Epithelial cell of esophagus (primary cell): ENCODE results near the gene ALG9.

Experiments
- DNase-seq: peaks from one replicate; pipeline ENCODE4 v3.0.0; 2010; ENCODE audit warnings: low read depth
- H3K4me3 ChIP-seq: 2 replicates; pipeline ENCODE4 v1.5.1; 2011; ENCODE audit warnings: mild to moderate bottlenecking, low read length, control low read depth
- CTCF ChIP-seq: IDR thresholded peaks from 2 replicates; pipeline ENCODE4 v1.5.1; 2011; ENCODE audit warnings: low read depth, mild to moderate bottlenecking, low read length, control low read depth, inconsistent platforms; ENCODE audit not compliant: insufficient read depth; ENCODE audit errors: missing control alignments

ALG9 gene

GRCh38 chr11:111878849-111879636 lies 7.7 kb upstream of the ALG9 start, which contains the start of the genes CFAP68 and FDXACB1:
TSS of gene CFAP68 (plus strand) at chr11:111879541. CDS start at chr11:111879561, 20 bp downstream.
TSS of gene FDXACB1 (minus strand) at chr11:111879165. CDS start at chr11:111879132, 33 bp downstream.
- DNase-seq = peak; percentile 98
- peak within 1 kb of the TSS; percentile 75 for H3K4me3 ChIP-seq
- TF ChIP-seq CTCF = peak; percentile 92

- peak overlapping the region; percentile 75 for H3K4me3 ChIP-seq
- peak; percentile 9 for TF ChIP-seq CTCF
Measured at GRCh38 chr11:111878385-111878848, 7.0 kb upstream of the ALG9 start.

GRCh38 chr11:111871693-111872161 lies 346 bp upstream of the ALG9 start:
- H3K4me3 ChIP-seq = peak overlapping the region; percentile 84
- no peak for TF ChIP-seq CTCF
- no peak for DNase-seq

More at GRCh38 chr11:111878385-111878848, 7.0 kb upstream of the ALG9 start:
- peak; percentile 54 for DNase-seq

- TF ChIP-seq CTCF = no peak
- H3K4me3 ChIP-seq = peak overlapping the region; percentile 84
- peak; percentile 5 for DNase-seq
Measured at GRCh38 chr11:111870522-111870885, 877 bp downstream of the ALG9 start.

GRCh38 chr11:111870113-111870512 lies 1.3 kb downstream of the ALG9 start:
- peak; percentile 54 for DNase-seq
- H3K4me3 ChIP-seq = peak overlapping the region; percentile 84

GRCh38 chr11:111860257-111860656 lies 11.1 kb downstream of the ALG9 start:
- no peak overlapping the region for H3K4me3 ChIP-seq
- DNase-seq = no peak
- TF ChIP-seq CTCF = no peak

More at GRCh38 chr11:111870113-111870512, 1.3 kb downstream of the ALG9 start:
- no peak for TF ChIP-seq CTCF
